SU-DHL-6 (cell line): ENCODE measurements around the gene ADPRH.
A peak's percentile ranks its signal among the peaks of the same experiment; 100 is the strongest.
"Not testable (repeated sequence)": the region's sequence is repeated elsewhere in the genome, so short reads cannot be mapped to it uniquely, and the experiment has no call there.

ENCODE experiments used
- H2AFZ ChIP-seq: fragments of 200-600 bp; sonication (generic); 2 replicates; pipeline ENCODE4 v1.6.1; 2014; ENCODE audit warnings: low read depth, mild to moderate bottlenecking, moderate library complexity, mixed read lengths, antibody characterized with exemption, low read length; ENCODE audit not compliant: severe bottlenecking
- H3F3A ChIP-seq: fragments of 200-600 bp; shearing (Covaris generic); 2 replicates; pipeline ENCODE4 v1.6.0; 2016; ENCODE audit warnings: antibody characterized with exemption, mild to moderate bottlenecking; ENCODE audit not compliant: insufficient read depth
- H3K27ac ChIP-seq: fragments of 200-600 bp; sonication (generic); 2 replicates; pipeline ENCODE4 v1.5.1; 2016; ENCODE audit warnings: low read depth, mild to moderate bottlenecking, low read length, moderate library complexity, mixed read lengths
- H3K27me3 ChIP-seq: fragments of 200-600 bp; sonication (generic), shearing (Covaris generic); 2 replicates; pipeline ENCODE4 v1.6.0; 2014; ENCODE audit warnings: mild to moderate bottlenecking, low read length
- H3K36me3 ChIP-seq: fragments of 200-600 bp; sonication (generic); 2 replicates; pipeline ENCODE4 v1.6.1; 2014; ENCODE audit warnings: mild to moderate bottlenecking, low read length, mixed read lengths
- H3K4me2 ChIP-seq: fragments of 300-600, 200-600 bp; shearing (Covaris generic), sonication (generic); 2 replicates; pipeline ENCODE4 v1.6.0; 2014; ENCODE audit warnings: low read length, low read depth, mild to moderate bottlenecking; ENCODE audit not compliant: poor library complexity, severe bottlenecking
- H3K4me3 ChIP-seq: fragments of 200-600 bp; sonication (generic); 2 replicates; pipeline ENCODE4 v1.5.1; 2014; ENCODE audit warnings: antibody characterized with exemption, low read length, mild to moderate bottlenecking, mixed read lengths; ENCODE audit not compliant: insufficient read depth, poor library complexity, severe bottlenecking
- H3K79me2 ChIP-seq: fragments of 200-600 bp; sonication (generic); 2 replicates; pipeline ENCODE4 v1.6.1; 2014; ENCODE audit warnings: mild to moderate bottlenecking, low read length, moderate library complexity; ENCODE audit not compliant: insufficient read depth
- H3K9ac ChIP-seq: fragments of 200-600 bp; sonication (generic); 2 replicates; pipeline ENCODE4 v1.7.0; 2014; ENCODE audit warnings: mild to moderate bottlenecking, low read length
- H3K9me2 ChIP-seq: fragments of 200-600 bp; sonication (generic); replicated peaks from 2 replicates; pipeline ENCODE4 v1.6.1; 2014; ENCODE audit warnings: low read length; ENCODE audit not compliant: insufficient read depth
- H3K9me3 ChIP-seq: fragments of 200-600 bp; sonication (generic); 2 replicates; pipeline ENCODE4 v1.6.1; 2014; ENCODE audit warnings: low read length, mixed read lengths; ENCODE audit not compliant: insufficient read depth
- H4K20me1 ChIP-seq: fragments of 200-600 bp; sonication (generic); 2 replicates; pipeline ENCODE4 v1.6.1; 2014; ENCODE audit warnings: low read depth, mild to moderate bottlenecking, antibody characterized with exemption, low read length, moderate library complexity, mixed read lengths
- EZH2phosphoT487 ChIP-seq: fragments of 200-600 bp; sonication (generic), shearing (Covaris generic); conservative IDR thresholded peaks from 2 replicates; pipeline ENCODE4 v1.6.1; 2018; ENCODE audit warnings: mild to moderate bottlenecking, antibody characterized with exemption, low read length, moderate library complexity, mixed read lengths
- TF ChIP-seq, protein P1 (sequence below): fragments of 200-600 bp; sonication (generic); IDR thresholded peaks from one replicate; pipeline ENCODE4 v1.5.1; 2017; ENCODE audit warnings: antibody characterized with exemption, mild to moderate bottlenecking, low read length, moderate library complexity; ENCODE audit not compliant: insufficient read depth, poor library complexity, severe bottlenecking

ADPRH gene

GRCh38 chr3:119550192-119550910 lies 28.9 kb upstream of the ADPRH start:
- H3K79me2 ChIP-seq, result peaks cover 72% of the 10 kb centered on the region
- no peaks in the 10 kb centered on the region; the same call in 1 of the 2 replicates for H3F3A ChIP-seq
- no peaks in the 10 kb centered on the region for H3K9me3 ChIP-seq
- no peak overlapping the region for H3K4me2 ChIP-seq
- H3K9me2 ChIP-seq, result no peaks in the 10 kb centered on the region
- no peaks in the 10 kb centered on the region for H4K20me1 ChIP-seq
- no peak overlapping the region for H2AFZ ChIP-seq
- H3K36me3 ChIP-seq, result 0 out of 2 replicates have a peak, but pooled peaks cover 10% of the 10 kb centered on the region
- no peak for TF ChIP-seq EZH2phosphoT487
- TF ChIP-seq, protein P1, sequence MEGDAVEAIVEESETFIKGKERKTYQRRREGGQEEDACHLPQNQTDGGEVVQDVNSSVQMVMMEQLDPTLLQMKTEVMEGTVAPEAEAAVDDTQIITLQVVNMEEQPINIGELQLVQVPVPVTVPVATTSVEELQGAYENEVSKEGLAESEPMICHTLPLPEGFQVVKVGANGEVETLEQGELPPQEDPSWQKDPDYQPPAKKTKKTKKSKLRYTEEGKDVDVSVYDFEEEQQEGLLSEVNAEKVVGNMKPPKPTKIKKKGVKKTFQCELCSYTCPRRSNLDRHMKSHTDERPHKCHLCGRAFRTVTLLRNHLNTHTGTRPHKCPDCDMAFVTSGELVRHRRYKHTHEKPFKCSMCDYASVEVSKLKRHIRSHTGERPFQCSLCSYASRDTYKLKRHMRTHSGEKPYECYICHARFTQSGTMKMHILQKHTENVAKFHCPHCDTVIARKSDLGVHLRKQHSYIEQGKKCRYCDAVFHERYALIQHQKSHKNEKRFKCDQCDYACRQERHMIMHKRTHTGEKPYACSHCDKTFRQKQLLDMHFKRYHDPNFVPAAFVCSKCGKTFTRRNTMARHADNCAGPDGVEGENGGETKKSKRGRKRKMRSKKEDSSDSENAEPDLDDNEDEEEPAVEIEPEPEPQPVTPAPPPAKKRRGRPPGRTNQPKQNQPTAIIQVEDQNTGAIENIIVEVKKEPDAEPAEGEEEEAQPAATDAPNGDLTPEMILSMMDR, result no peak
- no peaks in the 10 kb centered on the region for H3K27me3 ChIP-seq
- no peak overlapping the region for H3K27ac ChIP-seq
- H3K4me3 ChIP-seq, result no peak overlapping the region
- no peak overlapping the region for H3K9ac ChIP-seq

GRCh38 chr3:119551598-119551997 lies 27.7 kb upstream of the ADPRH start:
- Histone ChIP-seq H3K27ac (no peak overlapping the region), H3K9me3 (no peaks in the 10 kb centered on the region), H2AFZ (no peak overlapping the region), H3K79me2 (peaks cover 85% of the 10 kb centered on the region), H3F3A (no peaks in the 10 kb centered on the region; the same call in 1 of the 2 replicates), H3K36me3 (peaks cover 18% of the 10 kb centered on the region), H3K4me3 (no peak overlapping the region), H3K9me2 (no peaks in the 10 kb centered on the region), H3K4me2 (no peak overlapping the region), H4K20me1 (no peaks in the 10 kb centered on the region), H3K27me3 (no peaks in the 10 kb centered on the region), H3K9ac (no peak overlapping the region)
- no peak for TF ChIP-seq EZH2phosphoT487
- TF ChIP-seq, protein P1, result no peak

DNA sequence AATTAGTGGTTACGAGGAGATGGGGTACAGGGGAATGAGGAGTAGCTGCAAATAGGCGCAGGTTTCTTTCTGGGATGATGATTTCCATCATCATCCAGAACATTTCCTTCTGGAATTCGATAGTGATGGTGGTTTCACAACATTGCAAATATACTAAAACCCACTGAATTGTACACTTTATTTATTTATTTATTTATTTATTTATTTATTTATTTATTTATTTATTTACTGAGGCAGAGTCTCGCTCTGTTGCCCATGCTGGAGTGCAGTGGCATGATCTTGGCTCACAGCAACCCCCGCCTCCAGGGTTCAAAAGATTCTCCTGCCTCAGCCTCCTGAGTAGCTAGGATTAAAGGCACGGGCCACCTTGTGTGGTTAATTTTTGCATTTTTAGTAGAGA lies 26.4 kb upstream of the ADPRH start:
- H3F3A ChIP-seq, H3K9ac ChIP-seq, H4K20me1 ChIP-seq, H2AFZ ChIP-seq, H3K9me3 ChIP-seq, H3K4me3 ChIP-seq, H3K27ac ChIP-seq, H3K4me2 ChIP-seq, H3K9me2 ChIP-seq, H3K27me3 ChIP-seq: not testable (repeated sequence)
- H3K36me3 ChIP-seq, result peaks cover 25% of the 10 kb centered on the region
- H3K79me2 ChIP-seq, result peaks cover 90% of the 10 kb centered on the region

- H3K9me3 ChIP-seq, result no peaks in the 10 kb centered on the region
- no peaks in the 10 kb centered on the region for H4K20me1 ChIP-seq
- no peak overlapping the region for H2AFZ ChIP-seq
- no peak for TF ChIP-seq EZH2phosphoT487
- TF ChIP-seq, protein P1, result no peak
- peak overlapping the region; percentile 68 for H3K4me2 ChIP-seq
- H3K4me3 ChIP-seq, result no peak overlapping the region
- peaks cover 25% of the 10 kb centered on the region for H3K36me3 ChIP-seq
- H3K9ac ChIP-seq, result peak overlapping the region; percentile 77; the same call in 1 of the 2 replicates
- H3K27me3 ChIP-seq, result no peaks in the 10 kb centered on the region
- peaks cover 94% of the 10 kb centered on the region for H3K79me2 ChIP-seq
- H3K9me2 ChIP-seq, result no peaks in the 10 kb centered on the region
- peak overlapping the region; percentile 96 for H3K27ac ChIP-seq
- peaks cover 3% of the 10 kb centered on the region for H3F3A ChIP-seq
Observed at GRCh38 chr3:119553823-119554415, 25.4 kb upstream of the ADPRH start.
